ENCODE data around the gene ABCB10.
"Not testable (repeated sequence)": the region's sequence is repeated elsewhere in the genome, so short reads cannot be mapped to it uniquely, and the experiment has no call there.

The ABCB10 gene

GRCh38 chr1:229558460-229559335 lies at the start of gene ABCB10:
Gene ABCB10, minus strand, starts transcription at chr1:229558707. Its CDS starts 55 bp downstream, at chr1:229558652.
- DNase-seq, result peak; percentile 96

GRCh38 chr1:229607370-229607769 lies 48.9 kb upstream of the ABCB10 start:
- no peak for DNase-seq

DNA sequence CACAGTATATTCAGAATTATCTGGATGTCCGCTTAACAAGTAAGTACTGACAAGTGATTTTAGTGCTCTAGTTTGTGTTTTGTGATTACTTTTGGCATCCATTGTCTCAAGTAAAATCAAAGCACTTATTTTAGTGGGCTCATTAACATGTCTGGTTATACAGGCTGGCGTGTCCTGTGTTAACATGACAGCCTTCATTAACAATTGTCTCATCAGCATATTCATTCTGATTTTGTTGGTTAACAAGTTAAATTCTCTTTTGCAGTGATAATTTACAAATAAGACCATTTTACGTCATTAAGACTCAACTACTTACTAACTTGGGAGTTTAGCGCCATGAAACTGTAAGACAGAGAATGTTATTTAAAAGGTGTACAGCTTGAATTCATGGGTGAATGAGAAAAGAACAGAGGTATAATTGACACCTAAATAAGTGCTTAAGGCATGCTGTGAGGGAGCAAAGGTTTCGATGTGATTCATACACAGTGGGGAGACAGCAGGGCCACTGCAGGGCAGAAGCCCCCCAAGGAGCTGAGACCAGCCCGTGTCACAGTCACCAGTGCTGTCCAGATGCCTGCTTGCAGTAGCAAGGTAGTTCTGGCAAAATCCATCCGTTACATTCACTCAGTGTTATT lies 45.0 kb upstream of the ABCB10 start:
- DNase-seq, result no peak

- no peak for DNase-seq
Measured at GRCh38 chr1:229600229-229600628, 41.7 kb upstream of the ABCB10 start.

DNA sequence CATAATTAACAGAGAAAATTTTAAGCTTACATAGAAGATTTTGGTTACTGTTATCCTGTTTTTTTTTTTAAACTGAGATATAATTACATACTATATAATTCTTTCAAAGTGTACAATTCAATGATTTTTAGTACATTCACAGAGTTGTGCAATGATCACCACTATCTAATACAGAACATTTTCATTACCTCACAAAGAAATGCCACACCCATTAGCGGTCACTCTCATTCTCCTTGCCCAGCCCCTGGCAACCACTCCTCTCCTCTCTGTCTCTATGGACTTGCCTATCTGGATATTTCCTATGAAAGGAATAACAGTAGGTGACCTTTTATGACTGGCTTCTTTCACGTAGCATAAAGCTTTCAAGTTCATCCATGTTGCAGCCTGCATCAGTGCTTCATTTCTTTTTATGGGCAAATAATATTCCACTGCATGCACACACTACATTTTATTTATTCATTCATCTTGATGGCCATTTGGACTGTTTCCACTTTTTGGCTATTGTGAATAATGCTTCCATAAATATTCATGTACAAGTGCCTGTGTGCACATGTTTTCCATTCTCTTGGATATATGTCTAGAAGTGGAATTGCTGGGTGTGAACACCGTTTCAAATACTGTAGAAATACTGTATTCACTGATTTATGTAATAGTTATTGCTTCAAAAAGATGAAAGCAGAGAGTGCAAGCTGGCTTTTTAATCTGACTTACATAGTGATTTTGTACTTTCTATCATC lies 40.9 kb upstream of the ABCB10 start:
- DNase-seq, result peak; percentile 22

GRCh38 chr1:229597877-229598276 lies 39.4 kb upstream of the ABCB10 start:
- DNase-seq, result no peak

- DNase-seq, result no peak
Measured at GRCh38 chr1:229596925-229597699, 38.6 kb upstream of the ABCB10 start.

DNA sequence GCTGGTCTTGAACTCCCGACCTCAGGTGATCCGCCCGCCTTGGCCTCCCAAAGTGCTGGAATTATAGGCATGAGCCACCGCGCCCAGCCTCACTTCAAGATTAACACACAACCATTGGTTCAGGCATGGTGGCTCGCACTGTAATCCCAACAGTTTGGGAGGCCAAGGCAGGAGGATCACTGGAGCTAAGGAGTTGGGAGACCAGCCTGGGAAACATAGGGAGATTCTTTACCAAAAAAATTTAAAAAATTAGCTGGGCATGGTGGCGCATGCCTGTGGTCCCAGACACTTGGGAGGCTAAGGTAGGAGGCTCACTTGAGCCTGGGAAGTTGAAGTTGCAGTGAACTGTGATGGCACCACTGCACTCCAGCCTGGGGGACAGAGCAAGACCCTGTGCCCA lies 37.4 kb upstream of the ABCB10 start:
- not testable (repeated sequence) for DNase-seq

- DNase-seq, result no peak
Measured at GRCh38 chr1:229594227-229595008, 35.9 kb upstream of the ABCB10 start.

DNA sequence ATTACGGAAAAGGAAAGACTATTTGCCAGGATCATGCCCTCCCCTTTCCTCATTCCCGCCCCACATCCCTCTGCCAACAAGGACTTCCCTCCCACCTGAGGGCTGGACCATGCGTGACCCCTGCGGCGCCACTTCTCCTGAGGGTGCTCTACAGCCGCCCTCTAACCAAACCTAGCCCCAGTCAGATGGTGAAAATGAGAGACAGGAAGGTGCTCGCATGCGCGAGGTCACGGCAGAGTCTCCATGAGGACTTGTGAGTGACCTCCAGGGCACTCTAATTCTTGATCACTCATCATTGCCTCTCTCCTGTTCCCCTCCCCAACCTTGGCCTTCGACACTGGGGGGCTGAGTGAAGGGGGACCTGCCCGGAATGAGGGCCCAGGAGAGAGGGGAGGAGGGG lies 35.3 kb upstream of the ABCB10 start:
- DNase-seq, result no peak

GRCh38 chr1:229590119-229590518 lies 31.6 kb upstream of the ABCB10 start:
- no peak for DNase-seq

DNA sequence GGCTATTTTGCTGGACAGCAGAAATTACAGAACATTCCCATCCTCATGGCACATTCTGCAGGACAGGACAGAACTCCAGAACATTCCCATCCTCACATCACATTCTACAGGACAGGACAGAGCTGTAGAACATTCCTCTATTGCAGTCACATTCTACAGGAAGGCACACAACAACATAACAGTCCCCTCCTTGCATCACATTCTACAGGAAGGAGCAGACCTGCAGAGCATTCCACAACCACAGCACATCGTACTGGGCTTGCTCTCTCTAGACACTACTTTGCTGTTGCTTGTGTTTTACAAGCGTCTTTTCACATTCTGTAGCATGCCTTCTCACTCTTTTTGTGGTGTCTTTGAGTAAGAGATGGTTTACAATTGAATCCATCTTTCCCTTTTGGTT lies 26.8 kb upstream of the ABCB10 start:
- no peak for DNase-seq

DNA sequence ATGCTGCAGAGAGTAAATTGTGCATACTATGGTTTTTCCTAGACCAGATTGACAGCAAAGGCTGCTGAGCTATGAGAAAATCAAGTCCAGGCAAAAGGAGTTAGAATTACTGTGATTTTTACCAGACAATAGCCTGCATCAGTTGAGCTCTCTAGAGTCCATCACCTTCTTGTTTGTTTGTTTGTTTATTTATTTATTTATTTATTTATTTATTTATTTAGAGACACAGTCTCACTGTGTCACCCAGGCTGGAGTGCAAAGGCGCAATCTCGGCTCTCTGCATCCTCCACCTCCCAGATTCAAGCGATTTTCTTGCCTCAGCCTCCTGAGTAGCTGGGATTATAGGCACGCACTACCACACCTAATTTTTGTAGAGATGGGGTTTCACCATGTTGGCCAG lies 24.2 kb upstream of the ABCB10 start:
- DNase-seq, result no peak

DNA sequence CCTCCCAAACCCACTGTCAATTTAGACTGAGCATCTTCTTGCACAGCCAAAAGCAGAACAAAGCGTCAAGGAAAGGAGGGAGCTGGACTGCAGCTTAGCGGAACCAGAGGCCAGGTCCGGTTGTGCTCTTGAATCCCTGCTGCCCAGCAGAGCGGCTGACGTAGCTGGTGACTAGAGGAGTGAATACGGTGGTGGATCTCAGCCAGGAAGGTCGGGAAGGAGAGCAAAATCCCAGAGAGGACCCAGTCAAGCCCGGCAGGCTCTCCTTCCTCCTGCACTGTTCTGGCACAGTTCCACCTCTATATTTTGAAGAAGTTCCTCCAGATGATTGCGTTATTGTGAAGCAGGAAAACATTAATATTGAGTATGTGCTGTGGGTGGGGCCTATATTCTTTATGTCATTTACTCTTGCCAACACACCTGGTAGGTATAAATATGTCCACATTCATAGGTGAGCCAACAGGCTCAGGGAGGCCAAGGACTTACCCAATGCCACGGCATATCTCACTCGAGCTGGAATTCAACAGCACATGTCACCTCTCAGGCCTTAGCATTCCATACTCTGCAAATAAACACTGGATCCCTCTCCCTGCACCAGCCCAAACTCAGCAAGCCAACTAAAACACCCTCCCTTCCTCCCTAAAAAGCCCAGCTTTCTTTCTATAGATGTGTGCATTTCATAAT lies 23.6 kb upstream of the ABCB10 start:
- no peak for DNase-seq

DNA sequence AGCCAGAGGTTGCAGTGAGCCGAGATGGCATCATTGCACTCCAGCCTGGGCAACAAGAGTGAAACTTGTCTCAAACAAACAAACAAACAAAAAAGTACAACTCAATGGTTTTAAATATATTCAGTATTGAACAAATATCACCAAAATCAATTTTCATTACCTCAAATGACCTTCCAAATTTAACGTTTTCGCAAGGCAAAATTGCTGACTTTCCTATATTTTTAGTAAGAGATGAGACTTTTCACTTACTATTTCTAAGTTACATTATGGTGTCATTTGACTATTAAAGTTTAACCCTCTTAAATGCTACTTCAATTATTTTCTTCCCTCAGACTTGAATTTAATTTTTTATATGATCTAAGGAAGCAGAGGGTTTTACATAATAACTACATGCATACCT lies 23.0 kb upstream of the ABCB10 start:
- no peak for DNase-seq

DNA sequence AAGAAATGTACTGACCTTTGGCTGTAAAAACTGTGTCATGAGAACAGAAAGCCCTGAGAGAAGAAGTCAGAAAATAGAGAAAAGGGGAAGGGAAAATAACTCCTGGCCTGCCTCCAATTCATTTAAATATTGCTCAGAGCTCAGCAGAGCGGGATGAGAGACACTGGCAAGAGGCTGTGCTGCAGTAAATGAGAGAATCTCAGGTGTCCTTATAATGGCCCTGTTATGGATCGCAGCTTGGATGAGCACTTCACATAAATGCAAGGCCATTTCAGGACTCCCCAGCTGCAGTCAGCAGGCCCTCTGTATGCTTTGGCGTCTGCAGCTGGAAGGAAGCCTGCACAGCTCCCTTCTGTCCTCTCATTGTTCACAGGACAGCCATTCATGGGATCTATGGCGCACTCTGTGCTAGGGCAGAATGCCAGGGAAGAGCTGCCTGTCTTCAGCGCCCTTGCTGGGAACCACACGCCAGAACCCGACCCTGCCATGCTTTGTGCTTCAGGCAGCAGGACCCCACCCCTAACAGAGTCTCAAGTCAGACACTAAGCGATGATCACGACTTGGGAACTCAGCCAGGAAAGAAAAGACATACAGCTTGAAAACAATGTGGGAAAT lies 20.7 kb upstream of the ABCB10 start:
- DNase-seq, result peak; percentile 46

GRCh38 chr1:229578168-229579058 lies 19.9 kb upstream of the ABCB10 start:
- peak; percentile 33 for DNase-seq

GRCh38 chr1:229574679-229575442 lies 16.4 kb upstream of the ABCB10 start:
- DNase-seq, result no peak

DNA sequence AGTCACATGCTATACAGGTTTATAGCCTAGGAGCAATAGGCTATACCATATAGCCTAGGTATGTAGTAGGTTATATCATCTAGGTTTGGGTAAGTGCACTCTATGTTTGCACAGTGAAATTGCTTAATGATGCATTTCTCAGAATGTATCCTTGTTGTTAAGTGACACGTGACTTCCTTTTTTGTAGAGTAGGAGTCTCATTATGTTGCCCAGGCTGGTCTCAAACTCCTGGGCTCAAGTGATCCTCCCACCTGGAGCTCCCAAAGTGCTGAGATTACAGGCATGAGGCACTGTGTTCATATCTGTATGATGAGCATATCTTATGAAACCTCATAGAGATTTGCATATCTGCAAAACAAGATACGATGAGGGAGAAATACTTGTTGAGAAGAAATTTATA lies 13.8 kb upstream of the ABCB10 start:
- no peak for DNase-seq
